Mesendoderm (in vitro differentiated cells): ENCODE data around the gene BAIAP2.

ENCODE experiments used
- DNase-seq: peaks from one replicate; pipeline ENCODE4 v3.0.0; 2013
- H2AK5ac ChIP-seq: 2 replicates; pipeline ENCODE4 v1.6.1; 2013; ENCODE audit warnings: low read length, inconsistent platforms
- H2BK120ac ChIP-seq: 2 replicates; pipeline ENCODE4 v1.6.1; 2013; ENCODE audit warnings: low read depth, mild to moderate bottlenecking, low read length, moderate library complexity, mixed read lengths
- H2BK15ac ChIP-seq: replicated peaks from 2 replicates; pipeline ENCODE4 v1.6.1; 2013; ENCODE audit warnings: low read depth, mild to moderate bottlenecking, moderate library complexity
- H2BK5ac ChIP-seq: 2 replicates; pipeline ENCODE4 v1.6.1; 2013; ENCODE audit warnings: low read length, inconsistent platforms
- H3K18ac ChIP-seq: 2 replicates; pipeline ENCODE4 v1.6.1; 2013; ENCODE audit warnings: mild to moderate bottlenecking, low read length, mixed read lengths
- H3K23ac ChIP-seq: one replicate; pipeline ENCODE4 v1.6.1; 2013; ENCODE audit warnings: low read length
- H3K27ac ChIP-seq: 2 replicates; pipeline ENCODE4 v1.5.1; 2013; ENCODE audit warnings: low read depth, mild to moderate bottlenecking, inconsistent platforms, low read length, moderate library complexity
- H3K27me3 ChIP-seq: 2 replicates; pipeline ENCODE4 v1.6.1; 2013; ENCODE audit warnings: low read length, control low read depth, mild to moderate bottlenecking, inconsistent platforms; ENCODE audit not compliant: insufficient read depth, poor library complexity
- H3K36me3 ChIP-seq: 2 replicates; pipeline ENCODE4 v1.6.1; 2013; ENCODE audit warnings: low read length, inconsistent platforms; ENCODE audit not compliant: control insufficient read depth, insufficient read depth
- H3K4ac ChIP-seq: one replicate; pipeline ENCODE4 v1.6.1; 2013; ENCODE audit warnings: low read depth, mild to moderate bottlenecking, low read length, moderate library complexity
- H3K4me1 ChIP-seq: 2 replicates; pipeline ENCODE4 v1.6.1; 2013; ENCODE audit warnings: low read depth, low read length, inconsistent platforms; ENCODE audit not compliant: control insufficient read depth
- H3K4me2 ChIP-seq: 2 replicates; pipeline ENCODE4 v1.6.1; 2013; ENCODE audit warnings: low read length
- H3K4me3 ChIP-seq: 2 replicates; pipeline ENCODE4 v1.5.1; 2013; ENCODE audit warnings: mild to moderate bottlenecking, low read length
- H3K56ac ChIP-seq: one replicate; pipeline ENCODE4 v1.6.1; 2013; ENCODE audit warnings: low read length
- H3K79me1 ChIP-seq: 2 replicates; pipeline ENCODE4 v1.6.1; 2013; ENCODE audit warnings: low read length, inconsistent platforms
- H3K79me2 ChIP-seq: 2 replicates; pipeline ENCODE4 v1.6.1; 2013; ENCODE audit warnings: mild to moderate bottlenecking, low read length; ENCODE audit not compliant: control insufficient read depth, insufficient read depth
- H3K9ac ChIP-seq: 2 replicates; pipeline ENCODE4 v1.6.1; 2013; ENCODE audit warnings: low read length, inconsistent platforms
- H4K5ac ChIP-seq: one replicate; pipeline ENCODE4 v1.6.1; 2013; ENCODE audit warnings: low read length
- H4K8ac ChIP-seq: one replicate; pipeline ENCODE4 v1.6.1; 2013; ENCODE audit warnings: low read depth, mild to moderate bottlenecking, control low read depth, low read length, moderate library complexity
- WGBS: extraction: QIAGEN DNeasy Blood & Tissue Kit; methylation state at CpG from one replicate; pipeline ENCODE4 v1.1.7; 2013; ENCODE audit warnings: low lambda C conversion rate, missing lambda C conversion rate; ENCODE audit not compliant: insufficient coverage; ENCODE audit errors: extremely low coverage; 5-methylcytosine and 5-hydroxymethylcytosine counted together

The BAIAP2 gene

GRCh38 chr17:81019563-81020442 lies 15.1 kb upstream of the BAIAP2 start:
- no peak overlapping the region for H4K8ac ChIP-seq
- no peaks in the 10 kb centered on the region for H3K4me1 ChIP-seq
- no CpG with 5 or more reads among the region's 24 CpGs for WGBS
- no peak overlapping the region for H3K18ac ChIP-seq
- H2BK120ac ChIP-seq, result no peak overlapping the region
- no peak for DNase-seq
- no peak overlapping the region for H2BK15ac ChIP-seq
- H3K27me3 ChIP-seq, result no peaks in the 10 kb centered on the region
- H3K4me2 ChIP-seq, result no peak overlapping the region
- no peaks in the 10 kb centered on the region for H3K36me3 ChIP-seq
- H3K4me3 ChIP-seq, result no peak overlapping the region
- H2AK5ac ChIP-seq, result no peak overlapping the region
- no peak overlapping the region for H3K4ac ChIP-seq
- H3K79me2 ChIP-seq, result no peaks in the 10 kb centered on the region
- no peak overlapping the region for H2BK5ac ChIP-seq
- H3K23ac ChIP-seq, result no peak overlapping the region
- H3K56ac ChIP-seq, result no peak overlapping the region
- H3K27ac ChIP-seq, result no peak overlapping the region
- H4K5ac ChIP-seq, result no peak overlapping the region
- no peak overlapping the region for H3K9ac ChIP-seq
- H3K79me1 ChIP-seq, result no peaks in the 10 kb centered on the region

GRCh38 chr17:81020443-81020766 lies 14.5 kb upstream of the BAIAP2 start:
- H3K4ac ChIP-seq, result no peak overlapping the region
- no peaks in the 10 kb centered on the region for H3K36me3 ChIP-seq
- H2BK15ac ChIP-seq, result no peak overlapping the region

GRCh38 chr17:81020767-81021497 lies 14.0 kb upstream of the BAIAP2 start:
- Histone ChIP-seq H2BK15ac (no peak overlapping the region), H4K8ac (no peak overlapping the region), H3K4ac (no peak overlapping the region), H3K4me1 (no peaks in the 10 kb centered on the region), H3K79me2 (no peaks in the 10 kb centered on the region), H2BK5ac (no peak overlapping the region), H3K27me3 (no peaks in the 10 kb centered on the region), H3K4me3 (no peak overlapping the region), H3K27ac (no peak overlapping the region), H3K23ac (no peak overlapping the region), H2AK5ac (no peak overlapping the region), H3K36me3 (no peaks in the 10 kb centered on the region), H4K5ac (no peak overlapping the region), H3K18ac (no peak overlapping the region), H3K4me2 (no peak overlapping the region), H3K79me1 (no peaks in the 10 kb centered on the region), H3K9ac (no peak overlapping the region), H3K56ac (no peak overlapping the region), H2BK120ac (no peak overlapping the region)
- DNase-seq, result no peak
- WGBS, result no CpG with 5 or more reads among the region's 24 CpGs

More at GRCh38 chr17:81020443-81020766, 14.5 kb upstream of the BAIAP2 start:
- DNase-seq, result no peak
- Histone ChIP-seq H3K4me1 (no peaks in the 10 kb centered on the region), H3K23ac (no peak overlapping the region), H3K4me2 (no peak overlapping the region), H3K79me2 (no peaks in the 10 kb centered on the region), H4K8ac (no peak overlapping the region), H3K56ac (no peak overlapping the region), H2AK5ac (no peak overlapping the region), H3K27ac (no peak overlapping the region), H4K5ac (no peak overlapping the region), H3K4me3 (no peak overlapping the region), H3K27me3 (no peaks in the 10 kb centered on the region), H3K79me1 (no peaks in the 10 kb centered on the region), H2BK120ac (no peak overlapping the region), H2BK5ac (no peak overlapping the region), H3K18ac (no peak overlapping the region), H3K9ac (no peak overlapping the region)
- WGBS, result no CpG with 5 or more reads among the region's 11 CpGs

GRCh38 chr17:81021531-81022343 lies 13.2 kb upstream of the BAIAP2 start:
- no peaks in the 10 kb centered on the region for H3K36me3 ChIP-seq
- no peak overlapping the region for H3K18ac ChIP-seq
- no peaks in the 10 kb centered on the region for H3K4me1 ChIP-seq
- H3K23ac ChIP-seq, result no peak overlapping the region
- no peak overlapping the region for H2BK15ac ChIP-seq
- DNase-seq, result no peak
- H3K4ac ChIP-seq, result no peak overlapping the region
- H2BK5ac ChIP-seq, result no peak overlapping the region
- WGBS, result no CpG with 5 or more reads among the region's 19 CpGs
- H3K4me2 ChIP-seq, result no peak overlapping the region
- H2AK5ac ChIP-seq, result no peak overlapping the region
- no peak overlapping the region for H3K4me3 ChIP-seq
- no peaks in the 10 kb centered on the region for H3K27me3 ChIP-seq
- H3K79me1 ChIP-seq, result no peaks in the 10 kb centered on the region
- no peak overlapping the region for H2BK120ac ChIP-seq
- no peak overlapping the region for H3K56ac ChIP-seq
- no peaks in the 10 kb centered on the region for H3K79me2 ChIP-seq
- no peak overlapping the region for H3K27ac ChIP-seq
- H4K5ac ChIP-seq, result no peak overlapping the region
- H3K9ac ChIP-seq, result no peak overlapping the region
- no peak overlapping the region for H4K8ac ChIP-seq

GRCh38 chr17:81022344-81022676 lies 12.6 kb upstream of the BAIAP2 start:
- no peaks in the 10 kb centered on the region for H3K36me3 ChIP-seq
- H2BK15ac ChIP-seq, result no peak overlapping the region
- no peak overlapping the region for H4K5ac ChIP-seq
- H3K23ac ChIP-seq, result no peak overlapping the region
- no peak overlapping the region for H2BK120ac ChIP-seq
- H3K56ac ChIP-seq, result no peak overlapping the region
- no CpG with 5 or more reads among the region's 6 CpGs for WGBS
- no peak overlapping the region for H3K18ac ChIP-seq
- H3K4me3 ChIP-seq, result no peak overlapping the region
- no peaks in the 10 kb centered on the region for H3K79me1 ChIP-seq
- H2AK5ac ChIP-seq, result no peak overlapping the region
- no peak overlapping the region for H3K4me2 ChIP-seq
- no peaks in the 10 kb centered on the region for H3K4me1 ChIP-seq
- no peak overlapping the region for H3K27ac ChIP-seq
- no peaks in the 10 kb centered on the region for H3K27me3 ChIP-seq
- H3K4ac ChIP-seq, result no peak overlapping the region
- no peak overlapping the region for H2BK5ac ChIP-seq
- DNase-seq, result no peak
- H3K79me2 ChIP-seq, result no peaks in the 10 kb centered on the region
- H4K8ac ChIP-seq, result no peak overlapping the region
- no peak overlapping the region for H3K9ac ChIP-seq
